GM18508 (cell line): ENCODE measurements around the gene ME2.
"Not testable (repeated sequence)": the region's sequence is repeated elsewhere in the genome, so short reads cannot be mapped to it uniquely, and the experiment has no call there.

Experiments
- ATAC-seq: cut with Tn5 transposase; IDR thresholded peaks from one replicate; pipeline ENCODE4 v1.9.1; 2021; ENCODE audit warnings: moderate number of reproducible peaks; ENCODE audit not compliant: insufficient read depth, unreplicated experiment

The ME2 gene

DNA sequence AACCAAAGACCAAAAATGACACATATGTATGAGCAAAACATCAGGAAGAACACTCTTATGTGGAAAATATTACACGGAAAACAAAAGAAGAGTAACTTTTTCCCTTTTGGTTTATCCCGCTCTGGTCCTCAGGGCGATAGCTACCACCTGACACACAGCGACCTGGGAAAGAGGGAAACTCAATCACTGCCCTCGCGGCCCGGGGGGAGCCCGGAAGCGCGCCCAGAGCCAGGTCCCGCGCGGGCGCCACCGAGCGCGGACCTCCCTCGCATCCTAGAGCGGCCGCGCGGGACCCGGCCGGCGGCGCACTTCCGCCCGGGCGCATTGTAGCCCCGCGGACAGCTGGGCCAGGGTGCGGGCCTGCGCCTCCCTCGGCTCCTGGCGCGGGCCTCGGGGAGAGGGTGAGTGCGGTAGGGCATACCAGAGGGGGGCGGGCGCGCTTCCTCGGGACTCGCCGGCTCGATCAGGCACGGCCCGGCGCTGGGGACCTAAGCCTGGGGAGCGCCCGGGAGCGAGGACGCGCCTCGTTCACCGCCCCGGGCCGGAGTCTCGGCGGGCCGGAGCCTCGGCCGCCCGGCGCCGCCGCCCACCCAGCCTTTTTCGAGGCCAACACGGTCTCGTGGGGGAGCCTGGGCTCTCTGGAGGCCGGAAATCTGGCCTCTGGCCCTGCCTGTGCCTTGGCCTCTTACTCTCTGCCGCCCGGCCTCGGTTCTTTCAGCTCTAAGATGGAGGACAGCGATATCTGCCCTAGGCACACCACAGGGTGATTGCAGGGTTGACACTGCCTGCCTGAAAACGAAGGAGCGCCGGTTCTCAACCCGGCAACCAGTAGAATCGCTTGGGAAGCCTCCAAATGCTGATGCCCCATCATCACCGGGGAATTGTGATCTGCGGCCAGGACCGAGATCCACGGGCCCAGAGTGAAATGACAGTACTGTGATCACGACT lies 89.1 kb downstream of the ME2 start, which contains the start of gene ELAC1:
Gene ELAC1, plus strand, starts transcription at position 327 of the 948 bp plus-strand sequence. CDS start 6,365 bp downstream, outside the sequence.
- ATAC-seq, result peak; percentile 61

- no peak for ATAC-seq
Measured at GRCh38 chr18:50969448-50969847, 90.5 kb downstream of the ME2 start.

DNA sequence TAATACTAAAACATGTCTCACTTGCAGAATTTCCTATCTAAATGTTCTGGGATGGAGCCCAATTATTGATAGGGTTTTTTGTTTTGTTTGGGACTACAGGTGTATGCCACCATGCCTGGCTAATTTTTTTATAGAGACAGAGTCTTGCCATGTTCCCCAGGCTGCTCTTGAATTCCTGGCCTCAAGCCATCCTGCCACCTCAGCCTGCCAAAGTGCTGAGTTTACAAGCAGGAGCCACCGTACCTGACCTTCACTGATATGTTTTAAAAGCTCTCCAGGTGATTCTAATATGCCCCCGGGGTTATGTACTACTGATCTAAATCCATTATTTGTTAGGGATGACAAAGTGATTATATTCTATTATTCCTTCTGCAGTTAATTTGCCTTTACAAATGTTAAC lies 91.1 kb downstream of the ME2 start:
- no peak for ATAC-seq

DNA sequence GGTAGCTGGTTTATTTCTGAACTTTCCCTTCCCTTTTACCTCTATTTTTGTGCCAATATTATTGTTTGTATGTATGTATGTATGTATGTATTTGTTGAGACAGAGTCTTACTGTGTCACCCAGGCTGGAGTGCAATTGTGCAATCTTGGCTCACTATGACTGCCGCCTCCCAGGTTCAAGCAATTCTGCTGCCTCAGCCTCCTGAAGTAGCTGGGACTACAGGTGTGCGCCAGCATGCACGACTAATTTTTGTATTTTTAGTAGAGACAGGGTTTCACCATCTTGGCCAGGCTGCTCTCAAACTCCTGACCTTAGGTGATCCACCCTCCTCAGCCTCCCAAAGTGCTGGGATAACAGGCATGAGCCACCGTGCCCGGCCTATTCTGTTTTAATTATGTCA lies 93.5 kb downstream of the ME2 start:
- ATAC-seq, result not testable (repeated sequence)

- no peak for ATAC-seq
Measured at GRCh38 chr18:50973367-50974126, 94.6 kb downstream of the ME2 start.

- ATAC-seq, result no peak
Measured at GRCh38 chr18:50977037-50977760, 98.3 kb downstream of the ME2 start.

DNA sequence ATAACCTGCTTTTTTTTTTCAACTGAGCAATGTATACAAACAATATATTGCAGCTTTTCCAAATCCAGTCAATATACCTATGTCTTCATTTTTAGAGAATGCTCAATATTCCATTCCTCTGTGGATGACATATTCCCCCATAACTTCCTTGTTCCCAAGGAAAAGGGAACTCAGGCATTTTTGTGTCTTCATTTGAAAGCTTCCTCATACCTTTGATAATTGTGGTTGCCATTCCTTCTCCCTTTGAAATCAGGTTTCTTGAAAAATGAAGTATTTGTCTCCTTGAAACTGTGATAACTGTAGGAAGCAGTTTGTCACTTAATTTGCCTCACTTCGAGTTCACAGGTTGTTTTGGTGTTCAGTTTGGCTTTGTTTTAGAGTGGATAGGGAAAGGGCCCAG lies 102.5 kb downstream of the ME2 start:
- no peak for ATAC-seq

- no peak for ATAC-seq
Measured at GRCh38 chr18:50982086-50982801, 103.3 kb downstream of the ME2 start.

GRCh38 chr18:50982802-50983179 lies 103.9 kb downstream of the ME2 start:
- ATAC-seq, result no peak

DNA sequence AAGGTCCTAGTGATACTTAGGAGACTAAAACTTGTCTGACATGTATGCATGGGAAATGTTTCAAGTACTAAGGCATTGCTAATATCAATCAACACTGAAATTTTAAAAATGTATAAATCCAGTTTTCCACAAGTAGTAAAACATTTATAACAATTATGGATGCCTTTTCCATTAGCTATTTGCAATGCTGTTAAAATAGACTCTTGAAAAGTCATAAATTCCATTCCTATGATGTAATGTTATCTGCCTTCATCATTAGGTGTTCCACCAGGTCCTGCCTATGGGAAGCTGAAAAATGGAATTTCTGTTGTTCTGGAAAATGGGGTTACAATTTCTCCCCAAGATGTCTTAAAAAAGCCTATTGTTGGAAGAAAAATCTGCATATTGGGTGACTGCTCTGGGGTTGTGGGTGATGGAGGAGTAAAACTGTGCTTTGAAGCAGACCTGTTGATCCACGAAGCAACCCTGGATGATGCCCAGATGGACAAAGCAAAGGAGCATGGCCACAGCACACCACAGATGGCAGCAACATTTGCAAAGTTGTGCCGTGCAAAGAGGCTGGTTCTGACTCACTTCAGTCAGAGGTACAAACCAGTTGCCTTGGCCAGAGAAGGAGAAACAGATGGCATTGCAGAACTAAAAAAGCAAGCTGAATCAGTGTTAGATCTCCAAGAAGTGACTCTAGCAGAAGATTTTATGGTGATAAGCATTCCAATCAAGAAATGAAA lies 107.6 kb downstream of the ME2 start:
- no peak for ATAC-seq

DNA sequence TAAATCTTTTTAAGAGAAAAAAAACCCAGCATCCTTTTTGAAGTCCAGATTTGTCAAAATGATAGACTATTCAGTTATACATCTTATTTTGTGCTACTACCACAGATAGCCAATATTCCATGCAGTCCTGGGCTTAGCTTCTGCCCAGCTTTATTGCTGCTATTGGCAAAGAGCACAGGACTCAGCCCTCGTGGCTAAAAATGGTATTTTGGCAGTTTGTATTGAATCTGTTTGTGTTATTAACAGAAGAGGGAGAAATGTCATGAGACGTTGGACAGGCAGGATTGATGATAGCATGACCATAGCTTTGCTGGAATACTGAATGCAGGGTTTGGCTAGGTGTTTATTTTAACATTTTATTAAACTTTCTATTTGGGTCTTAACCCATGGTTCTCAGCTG lies 108.3 kb downstream of the ME2 start:
- no peak for ATAC-seq

GRCh38 chr18:50989711-50990110 lies 110.8 kb downstream of the ME2 start:
- ATAC-seq, result no peak

- no peak for ATAC-seq
Measured at GRCh38 chr18:50992351-50992762, 113.4 kb downstream of the ME2 start.

DNA sequence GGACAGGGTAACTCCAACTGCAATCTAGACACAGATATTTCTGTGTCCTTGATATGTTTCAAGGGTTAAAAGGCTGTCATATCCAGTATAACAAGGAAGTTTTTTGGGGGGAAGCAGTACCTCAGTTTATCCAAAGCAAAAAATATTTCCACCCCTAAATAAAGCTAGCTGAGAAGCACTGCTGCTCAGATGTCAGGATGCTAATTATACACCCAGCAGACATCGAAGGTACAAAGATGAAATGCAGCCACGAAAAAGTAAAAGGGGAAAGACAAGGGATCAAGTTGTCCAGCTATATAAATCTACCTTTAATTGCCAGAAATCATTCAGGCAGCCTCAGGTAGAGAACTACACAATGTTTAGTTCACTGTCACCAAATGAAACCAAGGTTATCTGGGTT lies 115.1 kb downstream of the ME2 start:
- ATAC-seq, result no peak

GRCh38 chr18:51003174-51003573 lies 124.3 kb downstream of the ME2 start:
- not testable (repeated sequence) for ATAC-seq
